Chondrocyte (in vitro differentiated cells): ENCODE data around the gene CLCA2. TPM values are rescaled to one million over a fixed set of nuclear protein-coding genes. Genes with fewer than 3 reads are reported as not detected.

Experiments used
- DNase-seq: peaks from one replicate; pipeline ENCODE4 v3.0.0; 2021; ENCODE audit warnings: mixed read lengths, low spot score
- H3K27ac Mint-ChIP-seq: one replicate; pipeline ENCODE4 v1.8.0; 2021; ENCODE audit warnings: mild to moderate bottlenecking, moderate library complexity, mixed read lengths; ENCODE audit not compliant: unreplicated experiment
- H3K27me3 Mint-ChIP-seq: 2 replicates; pipeline ENCODE4 v1.8.0; 2021; ENCODE audit warnings: low read depth, mixed read lengths
- H3K36me3 Mint-ChIP-seq: 2 replicates; pipeline ENCODE4 v1.8.0; 2021; ENCODE audit warnings: low read depth, mixed read lengths
- H3K4me1 Mint-ChIP-seq: 2 replicates; pipeline ENCODE4 v1.8.0; 2021; ENCODE audit warnings: low read depth, mild to moderate bottlenecking, mixed read lengths
- H3K4me3 Mint-ChIP-seq: one replicate; pipeline ENCODE4 v1.8.0; 2021; ENCODE audit warnings: mild to moderate bottlenecking, moderate library complexity, mixed read lengths; ENCODE audit not compliant: unreplicated experiment
- H3K9me3 Mint-ChIP-seq: 2 replicates; pipeline ENCODE4 v1.8.0; 2021; ENCODE audit warnings: low read depth, mixed read lengths
- total RNA-seq: library from RNA; stranded (reverse); gene quantifications from 3 replicates; pipeline ENCODE4 v1.2.1, GENCODE V29; 2021
- TF ChIP-seq, protein P1 (sequence below): fragments of 200-600 bp; sonication (generic); IDR thresholded peaks from 2 replicates; pipeline ENCODE4 v1.5.0; 2021; ENCODE audit warnings: antibody characterized with exemption, mild to moderate bottlenecking, moderate library complexity

CLCA2 gene
- total RNA-seq, 1 donor from 2014 or later = not detected

DNA sequence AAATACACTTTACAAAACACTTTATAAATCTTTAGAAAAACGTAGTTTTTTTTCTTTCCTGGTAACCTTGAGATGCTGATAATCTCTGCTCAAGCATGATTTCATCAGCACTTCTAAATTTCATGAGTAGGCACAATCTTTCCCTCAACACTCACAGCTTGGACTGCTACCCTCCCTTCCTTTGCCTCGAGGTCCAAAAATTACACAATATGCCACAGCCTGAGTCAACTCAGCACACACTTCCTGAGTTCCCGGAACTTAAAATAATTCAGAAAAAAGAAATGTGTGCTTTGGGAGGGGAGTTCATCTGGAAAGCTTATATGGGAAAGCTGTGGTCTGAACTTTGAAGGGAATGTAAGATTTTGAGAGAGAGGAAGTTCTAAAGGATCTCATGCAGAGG lies 5.9 kb downstream of the CLCA2 start:
- DNase-seq = no peak
- Mint-ChIP-seq H3K27ac (no peak overlapping the region), H3K4me1 (no peaks in the 10 kb centered on the region), H3K9me3 (no peaks in the 10 kb centered on the region), H3K27me3 (no peaks in the 10 kb centered on the region), H3K36me3 (no peaks in the 10 kb centered on the region), H3K4me3 (no peak overlapping the region)
- TF ChIP-seq, protein P1, sequence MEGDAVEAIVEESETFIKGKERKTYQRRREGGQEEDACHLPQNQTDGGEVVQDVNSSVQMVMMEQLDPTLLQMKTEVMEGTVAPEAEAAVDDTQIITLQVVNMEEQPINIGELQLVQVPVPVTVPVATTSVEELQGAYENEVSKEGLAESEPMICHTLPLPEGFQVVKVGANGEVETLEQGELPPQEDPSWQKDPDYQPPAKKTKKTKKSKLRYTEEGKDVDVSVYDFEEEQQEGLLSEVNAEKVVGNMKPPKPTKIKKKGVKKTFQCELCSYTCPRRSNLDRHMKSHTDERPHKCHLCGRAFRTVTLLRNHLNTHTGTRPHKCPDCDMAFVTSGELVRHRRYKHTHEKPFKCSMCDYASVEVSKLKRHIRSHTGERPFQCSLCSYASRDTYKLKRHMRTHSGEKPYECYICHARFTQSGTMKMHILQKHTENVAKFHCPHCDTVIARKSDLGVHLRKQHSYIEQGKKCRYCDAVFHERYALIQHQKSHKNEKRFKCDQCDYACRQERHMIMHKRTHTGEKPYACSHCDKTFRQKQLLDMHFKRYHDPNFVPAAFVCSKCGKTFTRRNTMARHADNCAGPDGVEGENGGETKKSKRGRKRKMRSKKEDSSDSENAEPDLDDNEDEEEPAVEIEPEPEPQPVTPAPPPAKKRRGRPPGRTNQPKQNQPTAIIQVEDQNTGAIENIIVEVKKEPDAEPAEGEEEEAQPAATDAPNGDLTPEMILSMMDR = no peak

DNA sequence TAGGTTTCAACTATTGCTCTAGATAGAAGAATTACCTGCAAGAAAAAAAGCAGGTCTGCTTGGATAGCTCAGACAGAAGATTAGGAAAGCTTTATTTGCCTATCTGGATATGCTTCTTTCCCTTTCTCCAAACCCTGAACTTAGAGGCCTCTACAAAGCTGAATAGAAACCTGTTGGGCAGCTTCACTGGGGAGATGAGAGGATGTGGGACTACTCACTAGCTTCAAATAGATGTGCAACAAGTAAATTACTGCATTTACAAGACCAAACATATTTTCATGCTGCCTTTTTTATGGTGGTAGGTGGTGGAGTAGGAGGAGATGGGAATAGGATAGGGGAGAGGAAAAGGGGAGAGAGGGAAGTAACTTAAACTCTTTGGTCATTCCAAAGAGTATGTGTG lies 6.4 kb downstream of the CLCA2 start:
- H3K27ac Mint-ChIP-seq = no peak overlapping the region
- H3K27me3 Mint-ChIP-seq = peaks cover 2% of the 10 kb centered on the region
- no peaks in the 10 kb centered on the region for H3K9me3 Mint-ChIP-seq
- no peaks in the 10 kb centered on the region for H3K36me3 Mint-ChIP-seq
- no peaks in the 10 kb centered on the region for H3K4me1 Mint-ChIP-seq
- DNase-seq = no peak
- H3K4me3 Mint-ChIP-seq = no peak overlapping the region
- TF ChIP-seq, protein P1 = no peak

DNA sequence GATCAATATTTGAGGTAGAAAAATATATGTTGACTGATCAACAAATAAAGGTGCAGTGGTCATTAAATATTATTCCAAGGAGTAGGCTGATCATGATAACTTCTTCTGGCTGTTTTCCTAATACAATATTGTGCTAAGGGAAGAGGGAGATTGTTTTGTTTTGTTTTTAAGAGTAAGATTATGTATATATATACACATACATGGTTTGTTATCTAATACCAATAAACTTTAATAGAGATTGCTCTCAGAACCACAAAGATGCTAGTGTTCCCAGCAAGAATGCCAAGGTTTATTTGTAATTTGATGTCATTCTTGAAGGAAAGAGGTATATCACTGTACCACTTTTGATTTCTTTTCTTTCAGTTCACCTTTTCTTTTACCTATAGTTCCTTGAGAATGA lies 10.1 kb downstream of the CLCA2 start:
- Mint-ChIP-seq H3K9me3 (no peaks in the 10 kb centered on the region), H3K4me1 (no peaks in the 10 kb centered on the region), H3K27ac (no peak overlapping the region), H3K4me3 (no peak overlapping the region), H3K27me3 (peaks cover 10% of the 10 kb centered on the region), H3K36me3 (no peaks in the 10 kb centered on the region)
- no peak for DNase-seq
- TF ChIP-seq, protein P1 = no peak

DNA sequence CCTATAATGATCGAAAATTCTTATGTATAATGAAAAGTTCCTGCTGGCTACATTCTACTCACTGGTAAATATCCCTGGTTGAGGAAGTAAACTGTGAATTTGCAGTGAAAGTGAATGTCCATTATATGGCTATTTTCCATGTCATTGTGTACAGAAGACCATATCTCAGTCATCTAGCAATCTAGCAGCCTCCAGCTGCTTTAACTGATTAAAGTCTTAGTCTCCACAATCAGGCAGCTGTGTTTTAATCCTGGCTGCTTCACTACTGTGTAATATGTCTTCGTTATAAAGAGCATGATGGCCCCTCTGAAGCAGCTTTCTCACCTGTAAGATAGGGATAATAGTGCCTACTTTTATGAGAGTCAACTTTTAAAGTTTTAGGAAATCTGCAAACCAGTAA lies 11.4 kb downstream of the CLCA2 start:
- H3K9me3 Mint-ChIP-seq = no peaks in the 10 kb centered on the region
- peaks cover 12% of the 10 kb centered on the region for H3K27me3 Mint-ChIP-seq
- DNase-seq = no peak
- H3K4me3 Mint-ChIP-seq = no peak overlapping the region
- no peaks in the 10 kb centered on the region for H3K36me3 Mint-ChIP-seq
- no peak overlapping the region for H3K27ac Mint-ChIP-seq
- TF ChIP-seq, protein P1 = no peak
- no peaks in the 10 kb centered on the region for H3K4me1 Mint-ChIP-seq

DNA sequence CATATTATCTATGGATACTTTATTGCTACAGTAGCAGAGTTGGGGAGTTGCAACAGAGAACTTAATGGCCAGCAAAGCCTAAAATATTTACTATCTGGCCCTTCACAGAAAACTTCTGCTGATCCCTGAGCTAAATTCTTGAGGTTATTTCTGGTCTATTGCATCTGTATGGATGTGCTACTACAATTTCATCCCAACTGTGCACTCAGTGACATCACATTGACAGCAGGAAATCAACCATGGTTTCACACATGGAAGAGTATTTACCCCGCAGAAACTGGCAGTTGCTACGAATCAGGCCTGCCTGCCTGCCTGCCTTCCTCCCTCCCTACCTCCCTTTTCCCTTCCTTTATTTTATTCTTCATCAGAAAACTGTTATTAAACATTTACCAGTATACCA lies 12.1 kb downstream of the CLCA2 start:
- no peaks in the 10 kb centered on the region for H3K9me3 Mint-ChIP-seq
- TF ChIP-seq, protein P1 = no peak
- H3K4me1 Mint-ChIP-seq = no peaks in the 10 kb centered on the region
- DNase-seq = no peak
- H3K4me3 Mint-ChIP-seq = no peak overlapping the region
- H3K27ac Mint-ChIP-seq = no peak overlapping the region
- H3K27me3 Mint-ChIP-seq = peaks cover 12% of the 10 kb centered on the region
- H3K36me3 Mint-ChIP-seq = no peaks in the 10 kb centered on the region
